Activated gamma-delta T cell treated with Interleukin-2 at 50 U/mL for 16 hours (primary cell): Measurements from ENCODE around the gene TEX10.

Experiments
- DNase-seq: peaks from one replicate; pipeline ENCODE4 v3.0.0-alpha.2; 2020

TEX10 gene

DNA sequence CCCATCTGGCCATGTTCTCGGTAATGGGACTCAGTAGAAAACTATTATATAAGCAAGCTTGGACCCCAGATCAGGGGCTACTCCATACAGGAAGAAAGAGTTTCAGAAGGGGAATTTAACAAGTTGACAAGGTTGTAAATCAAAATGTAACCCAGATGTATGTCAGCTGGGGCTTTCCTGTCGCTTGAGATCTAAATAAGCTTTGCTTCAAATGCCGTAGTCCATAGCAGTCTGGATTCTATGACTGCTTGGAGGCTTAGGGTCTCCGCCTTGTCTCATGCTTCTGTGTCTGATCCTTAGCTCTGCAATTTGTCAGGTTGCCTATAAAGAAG, 70.4 kb downstream of the TEX10 start:
- no peak for DNase-seq

DNA sequence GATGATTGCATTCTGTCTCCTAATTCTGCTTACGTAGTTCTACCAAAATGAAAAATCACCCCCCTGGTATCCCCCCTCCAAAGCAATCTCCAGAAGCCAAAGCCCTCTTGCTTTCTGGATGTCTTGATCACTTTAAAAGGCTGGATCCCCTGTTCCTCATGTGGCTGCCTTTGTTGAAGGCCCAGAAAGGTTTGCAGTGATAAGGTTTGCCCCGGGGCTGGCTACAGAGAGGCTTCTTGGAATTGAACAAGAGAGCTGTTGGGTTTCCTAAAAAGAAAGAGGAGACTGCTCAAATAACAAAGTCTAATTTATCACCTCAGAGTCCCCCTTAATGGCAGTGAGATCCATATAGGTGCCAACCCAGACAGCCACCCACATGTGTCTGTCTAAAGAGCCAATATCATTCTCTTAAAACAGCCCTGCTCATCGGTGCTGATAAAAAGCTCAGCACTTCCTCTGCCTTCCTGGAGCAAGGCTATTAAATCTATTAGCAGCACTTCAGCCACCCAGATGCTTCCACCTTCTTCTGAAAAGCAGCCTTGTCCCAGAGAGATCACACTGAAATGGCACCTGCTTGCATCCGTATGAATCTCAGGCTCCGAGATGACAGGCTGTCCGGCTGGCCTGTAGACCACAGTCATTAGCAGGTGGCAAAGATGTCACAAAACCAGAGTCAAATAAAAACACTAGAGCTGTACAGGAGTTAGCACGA, 70.9 kb downstream of the TEX10 start:
- no peak for DNase-seq

DNA sequence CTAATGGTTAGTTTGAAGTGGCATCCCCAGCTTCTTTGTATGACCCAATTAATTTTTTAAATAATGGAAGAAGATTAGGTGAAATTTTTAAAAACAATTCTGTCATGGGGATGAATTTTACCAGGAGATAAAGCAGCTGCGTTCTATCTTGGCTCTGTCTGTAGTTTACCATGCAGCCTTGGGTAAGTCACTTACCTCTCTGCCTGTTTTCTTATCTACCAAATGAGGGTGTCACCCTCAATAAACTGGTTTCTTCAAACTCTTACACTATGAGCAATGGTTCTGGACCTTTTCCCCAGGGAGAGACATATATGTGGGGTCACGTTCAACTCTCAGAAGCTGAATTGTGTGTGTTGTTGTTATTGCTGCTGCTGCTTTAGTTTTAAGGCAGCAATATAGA, 71.7 kb downstream of the TEX10 start:
- no peak for DNase-seq

DNA sequence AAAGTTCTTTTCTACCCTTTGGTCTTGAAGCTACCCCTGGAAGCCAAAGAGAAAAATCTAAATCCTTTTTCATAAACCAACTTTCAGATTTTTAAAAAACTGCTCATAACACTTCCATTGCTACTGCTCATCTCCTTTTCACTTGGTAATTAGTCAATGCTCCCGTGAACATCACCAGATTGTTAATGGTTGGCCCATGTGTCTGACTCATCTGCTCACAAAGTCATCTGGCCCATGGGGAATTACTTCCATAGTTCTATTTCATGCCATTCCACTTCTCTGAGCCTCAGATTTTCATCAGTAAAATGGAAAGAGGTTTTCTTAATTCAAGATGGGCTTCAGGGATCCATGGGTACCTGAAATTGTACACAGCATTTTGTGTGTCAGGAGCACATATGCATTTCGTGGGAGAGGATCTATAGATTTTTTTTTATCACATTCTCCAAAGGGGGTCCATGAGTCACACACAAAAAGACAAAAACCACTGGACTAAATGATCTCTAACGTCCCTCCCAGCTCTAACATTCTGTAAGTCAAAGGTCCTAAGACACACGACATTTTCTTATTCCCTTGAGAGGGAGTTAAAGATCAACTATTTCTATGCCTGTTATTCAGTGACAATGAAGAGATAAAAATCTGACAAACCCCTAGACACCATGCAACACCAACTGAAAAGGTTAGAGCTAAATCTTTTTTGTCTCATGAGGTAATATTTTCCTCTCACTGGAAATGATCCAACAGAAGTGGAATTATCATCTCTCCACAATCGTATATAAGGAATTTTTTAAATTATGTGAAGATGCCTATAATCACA, 75.4 kb downstream of the TEX10 start:
- no peak for DNase-seq

DNA sequence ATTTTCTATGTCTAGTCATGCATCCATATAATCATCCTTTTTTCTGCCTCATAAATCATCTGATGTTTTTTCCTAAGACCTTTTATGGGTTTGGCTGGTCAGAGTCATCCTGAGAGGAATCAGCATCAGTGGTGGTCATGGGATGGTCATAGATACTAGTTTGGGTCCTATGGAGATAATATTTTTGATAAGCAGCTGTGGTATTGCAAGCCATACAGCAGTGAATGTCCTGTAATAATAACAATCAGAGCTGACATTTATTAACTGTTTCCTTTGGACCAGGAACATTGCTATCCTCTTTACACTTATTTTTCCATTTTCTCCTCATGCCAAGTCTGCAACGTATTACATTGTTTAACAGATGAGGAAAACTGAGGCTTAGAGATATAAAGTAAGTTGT, 83.1 kb downstream of the TEX10 start:
- DNase-seq, result no peak

DNA sequence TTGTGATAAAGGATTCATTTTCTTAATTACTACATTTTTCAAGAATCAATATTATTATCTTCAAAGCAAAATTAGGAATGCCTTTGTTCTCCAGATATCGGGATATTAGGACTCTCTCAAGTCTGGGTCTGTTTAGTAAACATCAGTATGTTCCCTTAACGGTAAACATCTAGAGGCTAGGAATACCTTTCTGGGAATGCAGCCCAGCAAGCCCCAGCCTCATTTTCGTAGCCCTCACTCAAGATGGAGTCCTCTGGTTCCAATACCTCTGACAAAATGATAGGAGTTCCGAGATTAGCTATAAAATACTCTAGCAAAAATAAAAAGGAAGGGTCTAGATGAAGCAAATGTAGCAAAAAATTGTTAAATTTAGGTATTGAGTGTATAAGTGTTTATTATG, 84.5 kb downstream of the TEX10 start:
- no peak for DNase-seq

DNA sequence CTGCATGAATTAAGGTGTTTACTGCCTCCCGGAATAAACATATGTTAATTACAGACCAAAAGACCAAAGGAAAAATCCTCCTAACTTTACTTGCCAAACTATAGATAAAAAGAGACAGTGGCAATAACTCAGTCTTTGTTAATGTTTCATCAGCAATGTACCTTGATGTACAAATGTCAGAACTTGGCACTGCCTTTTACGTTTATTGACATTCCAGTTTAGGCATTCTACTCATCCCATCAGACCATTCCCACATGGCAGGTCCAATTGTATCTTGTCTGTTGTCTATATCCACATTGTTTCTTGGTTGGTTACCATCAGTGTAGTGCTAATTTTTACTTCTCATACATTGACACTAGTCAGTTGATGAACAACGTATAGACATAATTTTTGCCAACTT, 85.5 kb downstream of the TEX10 start:
- no peak for DNase-seq
